Adrenal gland (tissue), 12 donors: Measurements from ENCODE around the gene PLXNA2. TPM values are rescaled to one million over a fixed set of nuclear protein-coding genes. Genes with fewer than 3 reads are reported as not detected.

ENCODE experiments used
- DNase-seq, 7 donors: peaks; one replicate each; pipeline ENCODE4 v3.0.0-alpha.2; 2019 to 2020
- H3K27ac ChIP-seq, 5 donors: fragments of 200-600 bp; sonication (generic) in 4 of 5; 1 replicate in 3 of 5; 2 replicates in 2 of 5; pipeline versions ENCODE4 v1.5.1 to v1.8.0; 2016 to 2020; ENCODE audit warnings: mild to moderate bottlenecking in 1 of 5
- H3K27me3 ChIP-seq: fragments of 200-600 bp; 2 replicates; pipeline ENCODE4 v1.8.0; 2021
- H3K36me3 ChIP-seq, 2 donors: fragments of 200-600 bp; replicated peaks in 1 of 2; 1 replicate in 1 of 2; 2 replicates in 1 of 2; pipeline versions ENCODE4 v1.5.1 to v1.8.0; 2018 to 2022
- H3K4me1 ChIP-seq, 2 donors: fragments of 200-600 bp; replicated peaks in 1 of 2; 1 replicate in 1 of 2; 2 replicates in 1 of 2; pipeline versions ENCODE4 v1.5.1 to v1.8.0; 2018 to 2021
- H3K4me3 ChIP-seq, 4 donors: fragments of 200-600 bp; sonication (generic) in 3 of 4; one replicate each; pipeline ENCODE4 v1.5.1; 2016 to 2018
- H3K9me3 ChIP-seq, 3 donors: fragments of 200-600 bp; sonication (generic) in 1 of 3; replicated peaks in 1 of 3; 1 replicate in 2 of 3; 2 replicates in 1 of 3; pipeline versions ENCODE4 v1.5.1 to v1.8.0; 2016 to 2021
- CTCF ChIP-seq, 6 experiments: fragments of 450-650 bp in 4 of 6; fragments of 200-600 bp in 2 of 6; sonication (generic) in 1 of 6; IDR thresholded peaks; 1 replicate in 5 of 6; 2 replicates in 1 of 6; pipeline versions ENCODE4 v1.5.1 to v1.8.0; 2016 to 2021; ENCODE audit warnings: antibody characterized with exemption in 6 of 6, mild to moderate bottlenecking in 2 of 6, moderate library complexity in 1 of 6
- POLR2A ChIP-seq, 2 donors: fragments of 450-650 bp; IDR thresholded peaks; one replicate each; pipeline ENCODE4 v1.6.1; 2017; ENCODE audit warnings: antibody characterized with exemption in 2 of 2, mild to moderate bottlenecking in 2 of 2, moderate library complexity in 1 of 2
- WGBS, 4 donors: extraction: QIAGEN DNeasy Blood & Tissue Kit in 2 of 4; methylation state at CpG; one replicate each; pipeline versions ENCODE4 v1.1.5 to v1.1.7; 2013 to 2017; 5-methylcytosine and 5-hydroxymethylcytosine counted together
- intact Hi-C, 2 donors: fragments of 100-400 bp; cut with DNase I; formaldehyde crosslinking; loops; one replicate each; pipeline versions ENCODE4 v1.14.1 to v1.15.0; 2022 to 2023
- polyA plus RNA-seq, 3 donors: library from polyadenylated mRNA; stranded (reverse); fragments of 200-250 nt in 2 of 3; fragments of 350-450 nt in 1 of 3; fragmentation: Illumina TruSeq in 1 of 3; extraction: RNeasy Lipid Tissue Mini Kit (QIAGEN cat#74804) in 1 of 3; gene quantifications; one replicate each; pipeline ENCODE4 v1.2.3, GENCODE V29; 2013 to 2014
- total RNA-seq, 9 donors: library from RNA; depleted of rRNA in 4 of 9; stranded (reverse); fragments of >200 nt in 4 of 9; fragments of 120-200 nt in 1 of 9; fragmentation: NEBNext Ultra II Directional in 1 of 9; extraction: Animal tissue kit (Norgen Biotek cat#: 25700) in 1 of 9; gene quantifications; one replicate each; pipeline versions ENCODE4 v1.1.0 to v1.2.4, GENCODE V29; 2013 to 2023
- donor health status: healthy with polysubstance abuse.
- donor health status: Bipolar disorder and iron deficiency.
- donor health status: DM: yes; HTN: yes; CAD: no.
- donor health status: DM: no; HTN: no; CAD: no.
- donor health status: DM: no; HTN: no; CAD: no.
- donor health status: DM: yes; HTN: yes; CAD: no.

PLXNA2 gene
- total and polyA plus RNA-seq, 12 donors = 2.7 to 9.4 (median 4.5) TPM

- TF ChIP-seq CTCF (IDR thresholded peaks at IDR 0.05) (no peak), POLR2A (IDR thresholded peaks at IDR 0.05) (no peak)
- H3K27ac ChIP-seq = peak overlapping the region in 2 of 5 donors; percentile 35 to 84
- no peak overlapping the region for H3K4me3 ChIP-seq
- intact Hi-C loops = no loop called here
- peaks cover 0 to 4% of the 10 kb centered on the region in 2 donors for H3K36me3 ChIP-seq
- peaks cover 0 to 24% of the 10 kb centered on the region in 2 donors for H3K4me1 ChIP-seq
- peak in 6 of 7 donors; percentile 28 to 75 (median 34) for DNase-seq
- WGBS, 4 donors = 53 to 75% (median 59%) methylated on average over 12 to 15 of the region's 15 CpGs
- H3K27me3 ChIP-seq = no peaks in the 10 kb centered on the region
- no peaks in the 10 kb centered on the region for H3K9me3 ChIP-seq
Measured at GRCh38 chr1:208219659-208220282, 24.4 kb downstream of the PLXNA2 start.

- TF ChIP-seq CTCF (IDR thresholded peaks at IDR 0.05) (no peak), POLR2A (IDR thresholded peaks at IDR 0.05) (no peak)
- DNase-seq = no peak
- no peaks in the 10 kb centered on the region for H3K9me3 ChIP-seq
- intact Hi-C loops = no loop called here
- H3K4me3 ChIP-seq = no peak overlapping the region
- H3K36me3 ChIP-seq = peaks cover 0 to 4% of the 10 kb centered on the region in 2 donors
- peak overlapping the region in 3 of 5 donors; percentile 3 to 84 (median 35) for H3K27ac ChIP-seq
- 83 to 86% (median 85%) methylated on average over 5 of the region's 5 CpGs for WGBS, 4 donors
- no peaks in the 10 kb centered on the region for H3K27me3 ChIP-seq
- peaks cover 0 to 24% of the 10 kb centered on the region in 2 donors for H3K4me1 ChIP-seq
Measured at GRCh38 chr1:208219098-208219658, 25.0 kb downstream of the PLXNA2 start.

- Histone ChIP-seq H3K9me3 (no peaks in the 10 kb centered on the region), H3K4me1 (peaks cover 0 to 26% of the 10 kb centered on the region in 2 donors), H3K36me3 (peaks cover 0 to 4% of the 10 kb centered on the region in 2 donors), H3K4me3 (no peak overlapping the region), H3K27me3 (no peaks in the 10 kb centered on the region), H3K27ac (peak overlapping the region in 2 of 5 donors; percentile 3 to 84)
- intact Hi-C loops = no loop called here
- 74 to 81% (median 78%) methylated on average over 11 to 12 of the region's 12 CpGs for WGBS, 4 donors
- no peak for DNase-seq
- TF ChIP-seq CTCF (IDR thresholded peaks at IDR 0.05) = no peak
Measured at GRCh38 chr1:208218237-208219097, 25.7 kb downstream of the PLXNA2 start.

GRCh38 chr1:208217781-208218180 lies 26.4 kb downstream of the PLXNA2 start:
- Histone ChIP-seq H3K4me1 (peaks cover 0 to 29% of the 10 kb centered on the region in 2 donors), H3K4me3 (no peak overlapping the region), H3K36me3 (peaks cover 0 to 4% of the 10 kb centered on the region in 2 donors), H3K27ac (peak overlapping the region in 2 of 5 donors; percentile 12 to 77), H3K27me3 (no peaks in the 10 kb centered on the region), H3K9me3 (no peaks in the 10 kb centered on the region)
- DNase-seq = no peak
- TF ChIP-seq POLR2A (IDR thresholded peaks at IDR 0.05) (no peak), CTCF (IDR thresholded peaks at IDR 0.05) (no peak)
- 66 to 79% (median 73%) methylated on average over 4 to 10 of the region's 10 CpGs for WGBS, 4 donors
- intact Hi-C loops = no loop called here
